GDM1 (cell line): ENCODE data around the gene RSU1.

Experiments used
- DNase-seq: peaks from one replicate; lab custom pipeline; 2025; lab: John Stamatoyannopoulos, UW

Gene RSU1

DNA sequence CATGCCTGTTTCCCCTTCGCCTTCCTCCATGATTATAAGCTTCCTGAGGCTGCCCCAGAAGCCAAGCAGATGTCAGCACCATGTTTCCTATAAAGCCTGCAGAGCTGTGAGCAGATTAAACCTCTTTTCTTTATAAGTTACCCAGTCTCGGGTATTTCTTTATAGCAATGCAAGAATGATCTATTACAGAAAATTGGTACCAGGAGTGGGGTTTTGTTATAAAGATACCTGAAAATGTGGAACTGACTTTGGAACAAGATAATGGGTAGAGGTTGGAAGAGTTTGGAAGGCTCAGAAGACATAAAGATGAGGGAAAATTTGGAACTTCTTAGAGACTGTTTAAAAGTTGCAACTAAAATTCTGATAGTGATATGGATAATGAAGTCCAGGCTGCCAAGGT, 4.8 kb upstream of the RSU1 start:
- DNase-seq, result no peak

GRCh38 chr10:16820421-16820820, 3.2 kb upstream of the RSU1 start:
- DNase-seq, result no peak

DNA sequence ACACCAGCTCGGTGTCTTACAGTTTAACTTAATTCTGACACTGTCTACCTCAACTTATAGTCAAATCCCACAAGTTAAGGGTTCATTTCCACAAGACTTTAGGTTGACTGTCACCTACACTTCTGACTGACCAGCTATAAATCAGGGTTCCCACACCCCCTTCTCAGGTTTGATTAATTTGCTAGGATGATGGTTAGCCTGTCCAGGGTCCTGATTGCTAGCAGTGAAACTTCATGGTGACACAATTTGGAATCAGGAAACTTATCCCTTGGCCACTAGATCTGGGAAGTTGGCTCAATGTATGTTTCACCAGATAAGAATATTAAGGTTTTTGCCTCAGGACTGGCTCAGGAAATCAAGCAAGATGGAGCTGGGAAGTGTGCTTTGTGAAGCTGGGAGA, 2.8 kb upstream of the RSU1 start:
- DNase-seq, result no peak

DNA sequence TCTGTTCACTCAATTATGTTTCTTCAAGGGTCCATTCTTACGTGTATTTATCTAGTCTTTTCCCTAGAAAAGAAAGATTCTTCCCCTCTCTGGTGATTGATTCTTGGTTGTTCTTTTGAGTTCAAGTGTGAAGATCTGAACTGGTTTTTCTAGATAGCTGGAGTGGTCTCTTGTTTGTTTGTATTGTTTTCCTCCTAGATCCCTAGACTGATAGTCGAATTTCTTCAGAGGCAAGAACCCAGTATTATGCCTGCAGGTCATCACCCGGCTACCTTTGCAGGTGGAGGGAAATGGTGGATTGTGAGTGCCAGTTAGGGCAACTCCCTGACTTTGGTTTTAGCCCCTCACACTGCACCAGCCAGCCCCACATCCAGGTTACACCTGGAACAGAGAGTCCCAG, 2.2 kb upstream of the RSU1 start:
- DNase-seq, result no peak

DNA sequence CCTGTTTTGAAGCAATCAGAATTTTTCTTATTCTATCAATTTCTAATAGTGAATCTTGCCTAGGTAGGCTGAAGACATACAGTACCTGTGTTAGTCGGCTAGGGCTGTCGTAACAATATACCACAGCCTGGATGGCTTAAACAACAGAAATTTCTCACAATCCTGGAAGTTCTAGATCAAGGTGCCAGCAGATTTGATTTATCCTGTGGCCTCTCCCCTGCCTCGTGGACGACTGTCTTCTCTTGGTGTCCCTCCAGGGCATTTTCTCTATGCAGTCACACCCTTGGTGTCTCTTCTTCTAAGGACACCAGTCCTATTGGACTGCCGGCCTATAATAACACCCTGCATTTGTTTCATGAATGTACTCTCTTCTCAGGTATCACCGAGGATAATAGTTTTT, 1.8 kb upstream of the RSU1 start:
- DNase-seq, result no peak

- DNase-seq, result no peak
These were observed 447 bp downstream of the RSU1 start for GRCh38 chr10:16816830-16817124.

DNA sequence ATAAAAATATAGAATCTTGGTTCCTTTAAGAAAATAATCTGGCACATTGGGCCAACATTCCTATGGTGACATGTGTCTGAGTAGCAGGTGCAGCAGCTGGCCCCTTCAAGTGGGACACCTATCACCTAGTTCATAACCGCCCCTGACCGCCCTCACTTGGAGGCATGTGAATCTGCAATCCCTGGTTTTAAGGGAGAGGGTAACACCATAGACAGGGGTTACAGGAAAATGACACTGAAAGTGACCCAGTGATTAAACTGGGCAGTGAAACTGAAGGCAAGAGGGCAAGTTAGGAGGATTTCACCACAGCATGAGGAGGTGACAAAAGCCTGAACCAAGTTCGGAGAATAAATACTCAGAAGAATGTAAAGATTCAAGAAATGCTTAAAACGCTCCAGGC, 1.1 kb downstream of the RSU1 start:
- DNase-seq, result no peak

GRCh38 chr10:16814012-16814411, 3.2 kb downstream of the RSU1 start:
- DNase-seq, result no peak

DNA sequence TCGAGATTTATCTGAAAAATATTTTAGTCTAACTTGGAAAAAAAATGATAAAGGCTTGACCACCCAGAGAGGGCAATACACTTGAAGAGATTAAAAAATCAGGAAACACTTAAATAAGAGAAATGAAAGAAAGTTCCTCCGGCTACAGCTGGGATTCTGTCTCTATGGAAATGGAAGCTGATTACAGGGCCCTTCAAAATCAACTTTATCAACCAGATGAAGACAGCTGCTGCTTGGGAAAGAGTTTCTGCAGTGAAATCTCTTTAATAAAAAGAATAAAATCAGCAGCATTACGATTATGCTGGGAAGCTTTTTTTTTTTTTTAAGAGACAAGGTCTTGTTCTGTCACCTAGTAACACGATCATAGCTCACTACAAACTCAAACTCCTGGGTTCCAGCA, 4.5 kb downstream of the RSU1 start:
- DNase-seq, result no peak

GRCh38 chr10:16811765-16812164, 5.5 kb downstream of the RSU1 start:
- DNase-seq, result no peak

- DNase-seq, result no peak
These were observed 5.9 kb downstream of the RSU1 start for GRCh38 chr10:16811292-16811691.

- no peak for DNase-seq
These were observed 8.0 kb downstream of the RSU1 start for GRCh38 chr10:16809074-16809718.

DNA sequence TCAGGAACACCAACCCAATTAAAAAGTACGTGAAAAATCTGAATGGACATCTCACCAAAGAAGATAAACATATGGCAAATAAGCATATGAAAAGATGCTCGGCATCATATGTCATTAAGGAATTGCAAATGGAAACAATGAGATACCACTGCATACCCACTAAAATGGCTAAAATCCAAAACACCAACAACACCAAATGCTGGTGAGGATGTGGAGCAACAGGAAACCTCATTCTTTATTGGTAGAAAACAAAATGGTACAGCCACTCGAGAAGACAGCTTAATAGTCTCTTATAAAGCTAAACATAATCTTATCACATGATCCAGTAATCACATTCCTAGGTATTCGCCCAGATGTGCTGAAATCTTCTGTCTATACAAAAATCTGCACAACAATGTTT, 13.1 kb downstream of the RSU1 start:
- DNase-seq, result no peak

DNA sequence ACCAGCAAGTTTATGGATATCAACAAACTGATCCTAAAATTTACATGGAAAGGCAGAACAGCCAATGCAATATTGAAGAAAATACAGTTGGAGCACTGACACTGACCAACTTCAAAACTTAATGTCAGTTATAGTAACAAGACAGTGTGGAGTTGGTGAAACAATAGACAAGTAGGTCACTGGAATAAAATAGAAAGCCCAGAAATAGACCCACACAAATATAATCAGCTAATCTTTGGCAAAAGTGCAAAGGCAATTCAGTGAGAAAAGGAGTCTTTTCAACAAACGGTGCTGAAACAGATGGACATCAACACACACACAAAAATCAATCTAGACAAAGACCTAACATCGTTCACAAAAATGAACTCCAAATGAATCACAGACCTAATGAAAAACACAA, 13.8 kb downstream of the RSU1 start:
- DNase-seq, result no peak

- DNase-seq, result no peak
These were observed 17.6 kb downstream of the RSU1 start for GRCh38 chr10:16799621-16800020.

DNA sequence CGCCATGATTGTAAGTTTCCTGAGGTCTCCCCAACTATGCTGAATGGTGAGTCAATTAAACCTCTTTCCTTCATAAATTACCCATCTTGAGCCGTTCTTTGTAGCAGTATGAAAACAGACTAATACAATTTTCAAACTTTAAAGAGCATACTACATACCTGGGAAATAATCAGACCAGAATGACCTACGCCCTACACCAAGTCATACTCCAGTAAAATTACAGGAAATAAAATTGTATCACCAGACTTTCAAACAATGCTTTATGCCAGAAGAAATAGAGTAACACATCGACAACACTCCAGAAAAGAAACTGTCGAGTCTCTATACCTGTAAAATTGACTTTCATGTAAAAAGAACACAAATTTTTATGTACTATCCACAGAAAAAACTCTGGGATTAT, 18.7 kb downstream of the RSU1 start:
- DNase-seq, result no peak

DNA sequence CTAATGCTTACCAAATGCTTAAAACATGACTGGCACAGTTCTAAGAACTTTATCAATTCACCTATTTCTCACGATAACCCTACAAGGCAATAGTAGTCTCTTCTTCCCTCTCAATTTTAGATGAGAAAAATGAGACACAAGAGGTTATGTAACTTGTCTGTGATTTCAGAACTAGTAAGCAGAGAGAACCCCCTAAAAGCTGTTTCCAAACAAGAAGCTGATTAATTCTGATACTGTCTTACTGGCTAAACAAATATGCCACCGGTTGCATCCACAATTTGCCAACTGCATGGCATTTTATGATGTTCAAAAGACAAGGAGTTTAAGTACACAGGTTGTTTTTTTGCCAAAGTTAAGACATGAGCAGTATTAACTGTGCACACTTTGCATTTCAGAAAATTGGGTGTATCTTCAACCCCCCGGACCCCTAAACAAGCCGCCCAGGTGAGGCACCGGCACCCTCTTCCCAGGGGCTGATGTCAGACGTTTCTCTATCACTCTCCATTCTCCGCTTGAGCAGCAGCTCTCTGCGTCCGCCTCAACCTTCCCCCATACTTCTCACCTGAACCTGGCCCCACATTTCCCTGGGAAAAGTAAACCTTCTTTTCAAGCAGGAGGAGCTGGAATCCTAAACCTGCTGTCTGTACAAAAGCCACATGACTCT, 21.7 kb downstream of the RSU1 start:
- DNase-seq, result no peak

GRCh38 chr10:16794005-16794404, 23.2 kb downstream of the RSU1 start:
- no peak for DNase-seq

GRCh38 chr10:16792675-16793074, 24.5 kb downstream of the RSU1 start:
- no peak for DNase-seq

DNA sequence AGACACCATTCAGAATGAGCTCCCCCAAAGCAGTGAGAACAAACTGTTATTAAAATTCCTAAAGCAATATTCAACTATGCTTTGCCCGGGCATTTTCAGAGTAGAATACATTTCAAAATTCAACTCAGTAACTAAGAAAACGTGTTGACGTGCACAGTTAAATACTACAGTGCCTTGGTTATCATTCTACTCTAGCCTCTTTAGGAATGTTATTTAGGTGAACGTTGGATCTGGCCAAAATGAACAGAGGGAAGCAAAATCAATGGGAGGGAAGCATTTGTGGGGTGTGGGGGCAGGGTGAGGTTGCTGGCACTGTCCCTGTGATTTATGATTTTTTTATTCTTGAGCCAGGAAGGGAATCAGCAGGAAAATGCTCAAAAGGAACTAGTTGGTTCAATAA, 27.5 kb downstream of the RSU1 start:
- no peak for DNase-seq

GRCh38 chr10:16789261-16789660, 28.0 kb downstream of the RSU1 start:
- no peak for DNase-seq

GRCh38 chr10:16788778-16789177, 28.4 kb downstream of the RSU1 start:
- no peak for DNase-seq

GRCh38 chr10:16788125-16788524, 29.1 kb downstream of the RSU1 start:
- DNase-seq, result no peak

GRCh38 chr10:16787361-16787791, 29.8 kb downstream of the RSU1 start:
- DNase-seq, result no peak
